Measurements from ENCODE around the gene ERICH6B. TPM values are rescaled to one million over a fixed set of nuclear protein-coding genes. Genes with fewer than 3 reads are reported as not detected.

Gene ERICH6B
- total and polyA plus RNA-seq, 2 donors from 2014 or later: not detected

GRCh38 chr13:45545686-45546409 lies 69.7 kb downstream of the ERICH6B start:
- no peaks in the 10 kb centered on the region for H3K4me1 ChIP-seq (ENCODE audit: control insufficient read depth in 2 of 3, insufficient read depth in 2 of 3, low read depth in 1 of 3, low read length in 3 of 3)
- no peak overlapping the region for H3K27ac ChIP-seq (ENCODE audit: low read depth in 2 of 2, low read length in 2 of 2)
- no peak for DNase-seq
- H3K36me3 ChIP-seq (ENCODE audit: control insufficient read depth in 2 of 3, insufficient read depth in 3 of 3, low read length in 3 of 3): no peaks in the 10 kb centered on the region
- no peak for FAIRE-seq
- no peaks in the 10 kb centered on the region for H3K27me3 ChIP-seq (ENCODE audit: control insufficient read depth, insufficient read depth, low read length)
- H3K4me3 ChIP-seq (ENCODE audit: low read length in 3 of 3): no peak overlapping the region
- TF ChIP-seq, protein P1, sequence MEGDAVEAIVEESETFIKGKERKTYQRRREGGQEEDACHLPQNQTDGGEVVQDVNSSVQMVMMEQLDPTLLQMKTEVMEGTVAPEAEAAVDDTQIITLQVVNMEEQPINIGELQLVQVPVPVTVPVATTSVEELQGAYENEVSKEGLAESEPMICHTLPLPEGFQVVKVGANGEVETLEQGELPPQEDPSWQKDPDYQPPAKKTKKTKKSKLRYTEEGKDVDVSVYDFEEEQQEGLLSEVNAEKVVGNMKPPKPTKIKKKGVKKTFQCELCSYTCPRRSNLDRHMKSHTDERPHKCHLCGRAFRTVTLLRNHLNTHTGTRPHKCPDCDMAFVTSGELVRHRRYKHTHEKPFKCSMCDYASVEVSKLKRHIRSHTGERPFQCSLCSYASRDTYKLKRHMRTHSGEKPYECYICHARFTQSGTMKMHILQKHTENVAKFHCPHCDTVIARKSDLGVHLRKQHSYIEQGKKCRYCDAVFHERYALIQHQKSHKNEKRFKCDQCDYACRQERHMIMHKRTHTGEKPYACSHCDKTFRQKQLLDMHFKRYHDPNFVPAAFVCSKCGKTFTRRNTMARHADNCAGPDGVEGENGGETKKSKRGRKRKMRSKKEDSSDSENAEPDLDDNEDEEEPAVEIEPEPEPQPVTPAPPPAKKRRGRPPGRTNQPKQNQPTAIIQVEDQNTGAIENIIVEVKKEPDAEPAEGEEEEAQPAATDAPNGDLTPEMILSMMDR (IDR thresholded peaks at IDR 0.05; ENCODE audit: borderline replicate concordance, extremely low read depth, insufficient read depth): no peak
- no peaks in the 10 kb centered on the region for H3K9me3 ChIP-seq (ENCODE audit: control insufficient read depth in 2 of 3, insufficient read depth in 1 of 3, low read length in 3 of 3)
- no peak overlapping the region for H3K9ac ChIP-seq (ENCODE audit: low read length in 3 of 3)
- intact Hi-C loops (cut with DNase I): no loop called here

DNA sequence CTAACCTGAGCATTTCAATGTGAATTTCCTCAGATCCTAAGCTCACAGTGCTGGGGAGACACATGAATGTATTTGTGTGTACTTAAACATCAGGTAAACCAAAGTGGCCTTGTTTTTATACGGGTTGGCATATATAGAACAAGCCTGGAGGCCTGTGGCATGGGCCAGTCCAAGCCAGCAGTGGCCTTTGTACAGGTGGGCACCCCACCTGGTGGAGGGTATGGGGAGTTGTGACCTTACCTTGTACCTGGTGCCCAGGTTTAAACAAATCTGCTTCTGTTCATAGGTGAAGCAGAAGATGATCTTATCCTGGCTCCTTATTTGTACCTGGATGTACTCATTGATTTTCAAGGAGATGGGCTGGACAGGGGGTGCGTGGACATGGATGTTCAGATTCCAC lies 71.0 kb downstream of the ERICH6B start:
- intact Hi-C loops (cut with DNase I): no loop called here

GRCh38 chr13:45542878-45543277 lies 72.7 kb downstream of the ERICH6B start:
- H3K4me3 ChIP-seq (ENCODE audit: low read length in 3 of 3): no peak overlapping the region
- H3K27ac ChIP-seq (ENCODE audit: low read depth in 2 of 2, low read length in 2 of 2): no peak overlapping the region
- no peaks in the 10 kb centered on the region for H3K36me3 ChIP-seq (ENCODE audit: control insufficient read depth in 2 of 3, insufficient read depth in 3 of 3, low read length in 3 of 3)
- no peaks in the 10 kb centered on the region for H3K9me3 ChIP-seq (ENCODE audit: control insufficient read depth in 2 of 3, insufficient read depth in 1 of 3, low read length in 3 of 3)
- TF ChIP-seq, protein P1 (IDR thresholded peaks at IDR 0.05; ENCODE audit: borderline replicate concordance, extremely low read depth, insufficient read depth): no peak
- H3K27me3 ChIP-seq (ENCODE audit: control insufficient read depth, insufficient read depth, low read length): no peaks in the 10 kb centered on the region
- DNase-seq (no peak), FAIRE-seq (no peak)
- intact Hi-C loops (cut with DNase I): no loop called here
- no peaks in the 10 kb centered on the region for H3K4me1 ChIP-seq (ENCODE audit: control insufficient read depth in 2 of 3, insufficient read depth in 2 of 3, low read depth in 1 of 3, low read length in 3 of 3)
- no peak overlapping the region for H3K9ac ChIP-seq (ENCODE audit: low read length in 3 of 3)

More for the DNA sequence above, 71.0 kb downstream of the ERICH6B start:
- Histone ChIP-seq H3K4me1 (ENCODE audit: control insufficient read depth in 2 of 3, insufficient read depth in 2 of 3, low read depth in 1 of 3, low read length in 3 of 3) (no peaks in the 10 kb centered on the region), H3K27me3 (ENCODE audit: control insufficient read depth, insufficient read depth, low read length) (no peaks in the 10 kb centered on the region), H3K9ac (ENCODE audit: low read length in 3 of 3) (no peak overlapping the region), H3K4me3 (ENCODE audit: low read length in 3 of 3) (no peak overlapping the region), H3K9me3 (ENCODE audit: control insufficient read depth in 2 of 3, insufficient read depth in 1 of 3, low read length in 3 of 3) (no peaks in the 10 kb centered on the region), H3K27ac (ENCODE audit: low read depth in 2 of 2, low read length in 2 of 2) (no peak overlapping the region), H3K36me3 (ENCODE audit: control insufficient read depth in 2 of 3, insufficient read depth in 3 of 3, low read length in 3 of 3) (no peaks in the 10 kb centered on the region)
- no peak for DNase-seq
- FAIRE-seq: no peak
- TF ChIP-seq, protein P1 (IDR thresholded peaks at IDR 0.05; ENCODE audit: borderline replicate concordance, extremely low read depth, insufficient read depth): no peak
